PC-9 (cell line): ENCODE measurements around the gene ADAMTS2. TPM values are rescaled to one million over a fixed set of nuclear protein-coding genes. Genes with fewer than 3 reads are reported as not detected.

ENCODE experiments used
- BruUV-seq: library from RNA; stranded (reverse); fragments of 400-500 nt; replicated peaks from 2 replicates; lab custom pipeline; 2021; lab: Mats Ljungman, UMichigan
- CTCF ChIA-PET: fragments of 300-600 bp; sonication (Branson Sonifier 250); formaldehyde crosslinking; loops from one replicate; lab custom pipeline; 2022; ENCODE audit warnings: antibody characterized with exemption; lab: Charles Lee
- POLR2A ChIA-PET: fragments of 300-600 bp; sonication (Branson Sonifier 250); formaldehyde crosslinking; loops from one replicate; lab custom pipeline; 2022; ENCODE audit warnings: antibody characterized with exemption; ENCODE audit not compliant: unreplicated experiment; lab: Charles Lee
- DNase-seq, 2 experiments: peaks; one replicate each; pipeline versions ENCODE4 v3.0.0 to v3.0.0-alpha.2; 2015 to 2022; ENCODE audit warnings: mixed read lengths in 1 of 2
- H2AFZ ChIP-seq: fragments of 200-600 bp; sonication (generic); 2 replicates; pipeline ENCODE4 v1.8.1; 2017; ENCODE audit warnings: antibody characterized with exemption
- H3F3A ChIP-seq: fragments of 200-600 bp; sonication (generic); 2 replicates; pipeline ENCODE4 v1.8.1; 2017; ENCODE audit warnings: antibody characterized with exemption, mild to moderate bottlenecking, low read depth; ENCODE audit not compliant: insufficient read depth
- H3K27ac ChIP-seq: fragments of 200-600 bp; sonication (generic); 2 replicates; pipeline ENCODE4 v1.6.1; 2016; ENCODE audit warnings: mixed run types
- H3K27me3 ChIP-seq: fragments of 200-600 bp; sonication (generic); 2 replicates; pipeline ENCODE4 v1.6.1; 2016; ENCODE audit warnings: low read depth, mixed run types; ENCODE audit not compliant: insufficient read depth
- H3K36me3 ChIP-seq: fragments of 200-600 bp; sonication (generic); 2 replicates; pipeline ENCODE4 v1.6.1; 2016; ENCODE audit warnings: low read depth, mixed run types
- H3K4me1 ChIP-seq: fragments of 200-600 bp; sonication (generic); replicated peaks from 2 replicates; pipeline ENCODE4 v1.6.1; 2016; ENCODE audit warnings: mixed run types; ENCODE audit not compliant: insufficient read depth
- H3K4me2 ChIP-seq: fragments of 200-600 bp; sonication (generic); 2 replicates; pipeline ENCODE4 v1.6.1; 2017; ENCODE audit warnings: mixed run types
- H3K4me3 ChIP-seq: fragments of 200-600 bp; sonication (generic); 2 replicates; pipeline ENCODE4 v1.6.1; 2016; ENCODE audit warnings: mixed run types
- H3K79me2 ChIP-seq: fragments of 200-600 bp; sonication (generic); 2 replicates; pipeline ENCODE4 v1.6.1; 2017; ENCODE audit warnings: low read depth, mixed run types
- H3K9me2 ChIP-seq: fragments of 200-600 bp; sonication (generic); 2 replicates; pipeline ENCODE4 v1.8.1; 2017; ENCODE audit warnings: mild to moderate bottlenecking; ENCODE audit not compliant: insufficient read depth
- H3K9me3 ChIP-seq: fragments of 200-600 bp; sonication (generic); 2 replicates; pipeline ENCODE4 v1.8.1; 2016; ENCODE audit warnings: low read depth; ENCODE audit not compliant: insufficient read depth
- H4K20me1 ChIP-seq: fragments of 200-600 bp; sonication (generic); 2 replicates; pipeline ENCODE4 v1.8.1; 2017; ENCODE audit not compliant: insufficient read depth
- CTCF ChIP-seq: fragments of 200-600 bp; sonication (generic); conservative IDR thresholded peaks from 2 replicates; pipeline ENCODE4 v1.6.1; 2017; ENCODE audit warnings: mixed run types, antibody characterized with exemption, mild to moderate bottlenecking, moderate library complexity
- EZH2 ChIP-seq: fragments of 200-600 bp; sonication (generic); IDR thresholded peaks from 2 replicates; pipeline ENCODE4 v1.8.0; 2017; ENCODE audit warnings: antibody characterized with exemption, low read depth
- intact Hi-C: fragments of 100-400 bp; cut with micrococcal nuclease; formaldehyde crosslinking; loops from one replicate; pipeline ENCODE4 v1.10.0; 2022; ENCODE audit not compliant: unreplicated experiment
- total RNA-seq: library from RNA; stranded (reverse); gene quantifications from 2 replicates; pipeline ENCODE4 v1.2.3, GENCODE V29; 2021

Gene ADAMTS2
- total RNA-seq, 1 experiment from 2014 or later = not detected

- CTCF ChIA-PET = no interaction called here
- no peaks in the 10 kb centered on the region for H3K9me3 ChIP-seq
- BruUV-seq = no TSS peak
Measured at GRCh38 chr5:179207470-179207869, 137.8 kb downstream of the ADAMTS2 start.

GRCh38 chr5:179206366-179206765 lies 138.9 kb downstream of the ADAMTS2 start:
- Histone ChIP-seq H3K36me3 (no peaks in the 10 kb centered on the region), H2AFZ (no peak overlapping the region), H3K9me3 (no peaks in the 10 kb centered on the region), H3F3A (no peaks in the 10 kb centered on the region), H3K4me2 (no peak overlapping the region), H3K27me3 (peaks cover 93% of the 10 kb centered on the region), H3K4me1 (no peaks in the 10 kb centered on the region), H3K79me2 (no peaks in the 10 kb centered on the region), H3K9me2 (no peaks in the 10 kb centered on the region), H3K4me3 (no peak overlapping the region), H4K20me1 (no peaks in the 10 kb centered on the region), H3K27ac (no peak overlapping the region)
- TF ChIP-seq EZH2 = no peak
- no peak for TF ChIP-seq CTCF
- POLR2A ChIA-PET = no interaction called here
- intact Hi-C loops = no loop called here
- CTCF ChIA-PET = no interaction called here
- no peak for DNase-seq
- no TSS peak for BruUV-seq

More at GRCh38 chr5:179207470-179207869, 137.8 kb downstream of the ADAMTS2 start:
- POLR2A ChIA-PET = no interaction called here
- no peaks in the 10 kb centered on the region for H3K36me3 ChIP-seq
- no peak overlapping the region for H3K4me3 ChIP-seq
- H3F3A ChIP-seq = no peaks in the 10 kb centered on the region
- H4K20me1 ChIP-seq = no peaks in the 10 kb centered on the region
- no peaks in the 10 kb centered on the region for H3K79me2 ChIP-seq
- intact Hi-C loops = no loop called here
- peaks cover 94% of the 10 kb centered on the region for H3K27me3 ChIP-seq
- H3K27ac ChIP-seq = no peak overlapping the region
- no peak for DNase-seq
- no peak overlapping the region for H2AFZ ChIP-seq
- no peaks in the 10 kb centered on the region for H3K9me2 ChIP-seq
- no peak for TF ChIP-seq CTCF
- TF ChIP-seq EZH2 = no peak
- no peak overlapping the region for H3K4me2 ChIP-seq
- no peaks in the 10 kb centered on the region for H3K4me1 ChIP-seq

GRCh38 chr5:179205277-179205676 lies 140.0 kb downstream of the ADAMTS2 start:
- H2AFZ ChIP-seq = no peak overlapping the region
- no peak for DNase-seq
- no peaks in the 10 kb centered on the region for H3K4me1 ChIP-seq
- no peaks in the 10 kb centered on the region for H4K20me1 ChIP-seq
- no peaks in the 10 kb centered on the region for H3K79me2 ChIP-seq
- H3K36me3 ChIP-seq = no peaks in the 10 kb centered on the region
- peaks cover 93% of the 10 kb centered on the region for H3K27me3 ChIP-seq
- ChIA-PET CTCF (no interaction called here), POLR2A (no interaction called here)
- H3K4me3 ChIP-seq = no peak overlapping the region
- no peak overlapping the region for H3K27ac ChIP-seq
- no peaks in the 10 kb centered on the region for H3K9me2 ChIP-seq
- H3F3A ChIP-seq = no peaks in the 10 kb centered on the region
- intact Hi-C loops = no loop called here
- BruUV-seq = no TSS peak
- TF ChIP-seq EZH2 (no peak), CTCF (no peak)
- no peaks in the 10 kb centered on the region for H3K9me3 ChIP-seq
- H3K4me2 ChIP-seq = no peak overlapping the region
